Measurements from ENCODE around the gene NFKB1.

GRCh38 chr4:102497986-102498385 lies 3.2 kb upstream of the NFKB1 start:
- TF ChIP-seq CTCF (IDR thresholded peaks at IDR 0.05) (no peak), POLR2A (IDR thresholded peaks at IDR 0.05) (no peak)
